HG02571 (cell line): ENCODE data around the gene CALML5.

Source experiments
- ATAC-seq: cut with Tn5 transposase; IDR thresholded peaks from one replicate; pipeline ENCODE4 v1.9.1; 2021; ENCODE audit warnings: mild to moderate bottlenecking, moderate library complexity; ENCODE audit not compliant: unreplicated experiment

The CALML5 gene

GRCh38 chr10:5534051-5534821 is 34.9 kb upstream of the CALML5 start:
- ATAC-seq: no peak

- no peak for ATAC-seq
Observed at GRCh38 chr10:5533098-5533731, 33.8 kb upstream of the CALML5 start.

DNA sequence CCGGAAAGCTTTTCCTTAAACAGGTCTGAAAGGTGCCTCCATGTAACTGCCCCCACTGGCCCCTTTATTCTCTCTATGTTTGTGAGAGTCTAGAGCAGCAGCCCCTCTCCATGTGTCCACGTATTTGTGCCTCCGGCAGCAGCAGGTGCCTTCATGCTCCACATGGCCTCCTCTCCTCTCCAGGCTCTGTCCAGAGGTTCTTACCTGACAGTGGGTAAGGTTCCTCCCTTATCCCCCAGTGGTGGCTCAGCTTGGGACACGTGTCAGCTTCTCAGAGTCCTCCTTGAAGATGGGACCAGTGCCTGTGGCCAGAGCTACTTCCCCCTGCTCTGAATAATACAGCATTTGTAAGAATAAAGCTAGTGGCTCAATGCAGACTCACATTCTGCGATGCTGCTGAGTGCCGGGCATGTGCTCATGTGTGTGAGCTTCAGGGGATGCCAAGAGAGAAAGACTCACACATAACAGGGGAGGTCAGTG is 33.3 kb upstream of the CALML5 start:
- ATAC-seq: no peak

- no peak for ATAC-seq
Observed at GRCh38 chr10:5532307-5532605, 32.9 kb upstream of the CALML5 start.

DNA sequence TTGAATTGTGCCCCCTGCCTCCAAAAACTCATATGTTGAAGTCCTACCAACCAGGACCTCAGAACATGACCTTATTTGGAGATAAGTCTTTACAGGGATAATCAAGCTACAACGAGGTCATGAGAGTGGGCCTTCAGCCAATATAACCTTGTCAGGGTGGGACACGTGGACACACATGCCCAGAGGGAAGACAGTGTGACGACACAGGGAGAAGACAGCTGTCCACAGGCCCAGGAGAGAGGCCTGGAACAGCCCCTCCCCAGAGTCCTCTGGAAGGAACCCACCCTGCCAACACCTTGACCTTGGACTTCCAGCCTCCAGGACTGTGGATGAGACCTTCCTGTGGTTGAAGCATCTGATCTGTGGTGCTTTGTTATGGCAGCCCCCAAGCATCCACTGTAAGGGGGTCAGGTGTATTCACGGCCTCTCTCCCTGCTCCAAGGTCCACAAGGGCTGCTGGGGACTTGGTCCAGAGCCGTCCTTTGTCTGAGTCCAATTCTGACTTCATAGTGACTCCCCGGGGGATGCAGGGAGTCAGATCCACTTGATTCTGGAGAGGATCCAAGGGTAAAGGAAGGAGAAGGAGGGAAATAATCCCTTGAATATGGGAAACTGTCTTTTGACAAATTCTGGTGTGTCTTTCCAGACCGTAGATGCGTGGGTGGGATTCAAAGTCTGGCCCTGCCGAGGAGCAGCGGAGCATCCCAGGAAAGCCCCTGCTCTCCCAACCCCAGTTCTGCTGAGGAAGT is 32.4 kb upstream of the CALML5 start:
- no peak for ATAC-seq

DNA sequence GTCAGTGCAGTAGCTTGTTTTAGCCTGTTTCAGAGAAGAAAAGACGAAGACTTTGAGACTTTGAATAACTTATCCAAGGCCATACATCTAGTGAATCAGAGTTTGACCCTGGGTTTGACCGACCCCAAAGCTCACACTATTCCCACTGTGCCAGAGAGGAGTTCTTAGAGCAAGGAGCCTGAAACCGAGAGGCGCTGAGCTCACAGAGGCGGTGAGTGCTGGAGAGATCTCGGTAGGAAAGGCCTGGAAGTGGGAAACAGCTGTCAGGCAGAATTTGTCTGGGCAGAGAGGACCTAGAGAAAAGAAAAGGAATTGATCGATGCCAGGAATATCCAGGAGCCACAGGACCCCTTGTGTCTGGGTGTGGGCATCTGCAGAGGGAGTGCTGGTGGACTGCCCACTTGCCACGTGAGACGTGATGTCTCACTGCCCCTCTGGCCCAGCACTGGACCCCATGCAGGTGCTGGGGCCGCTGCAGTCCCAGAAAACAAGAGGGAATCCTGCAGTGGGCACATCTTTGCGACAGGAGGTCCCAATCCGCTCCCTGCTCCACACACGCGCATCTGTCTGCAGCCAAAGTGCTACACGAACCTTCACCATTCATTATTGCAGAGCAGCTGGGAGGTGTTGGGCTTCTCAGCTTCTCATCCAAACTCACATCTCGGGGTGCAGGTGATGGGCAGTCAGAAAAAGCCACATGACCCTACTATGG is 31.6 kb upstream of the CALML5 start:
- ATAC-seq: no peak

GRCh38 chr10:5530412-5530806 is 31.0 kb upstream of the CALML5 start:
- ATAC-seq: no peak

GRCh38 chr10:5529702-5530411 is 30.5 kb upstream of the CALML5 start:
- ATAC-seq: no peak

- ATAC-seq: no peak
Observed at GRCh38 chr10:5528989-5529701, 29.8 kb upstream of the CALML5 start.

- ATAC-seq: no peak
Observed at GRCh38 chr10:5527332-5528200, 28.2 kb upstream of the CALML5 start.

GRCh38 chr10:5526691-5527331 is 27.4 kb upstream of the CALML5 start:
- ATAC-seq: no peak

DNA sequence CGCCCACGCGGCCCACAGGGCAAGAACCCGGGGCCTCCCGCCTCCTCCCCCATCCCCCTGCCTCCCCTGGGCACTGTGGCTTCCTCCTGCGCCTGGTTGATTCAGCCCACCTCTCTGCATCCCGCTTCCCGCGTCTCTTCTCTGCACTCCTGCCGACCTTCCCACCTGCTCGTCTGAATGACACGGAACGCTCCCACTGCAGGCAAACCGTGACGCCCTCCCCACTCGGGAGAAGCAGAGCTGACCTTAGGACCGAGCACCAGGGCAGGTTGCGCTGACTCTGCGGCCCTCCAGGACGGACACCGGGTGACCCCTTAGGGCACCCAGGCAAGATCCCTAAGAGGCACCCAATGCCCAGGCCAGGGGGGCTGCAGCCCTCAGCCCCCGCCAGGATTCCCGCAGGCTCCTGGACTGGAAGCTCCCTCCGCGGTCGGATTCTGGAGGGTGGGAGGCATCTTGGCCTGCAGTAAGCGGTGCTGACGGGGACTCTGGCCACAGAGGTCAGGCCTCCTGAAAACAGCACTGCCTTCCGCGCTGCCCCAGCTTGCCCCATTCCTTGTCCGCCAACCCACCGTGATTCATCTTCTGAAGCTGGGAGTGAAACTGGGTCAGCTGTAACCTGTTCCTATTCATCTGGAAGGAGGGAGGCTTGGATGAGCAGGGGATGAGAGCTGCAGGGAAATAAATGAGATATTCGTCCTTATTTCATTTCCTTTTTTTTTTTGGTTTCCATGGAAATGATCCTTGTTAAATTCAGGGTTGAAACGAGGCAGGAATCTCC is 26.4 kb upstream of the CALML5 start:
- ATAC-seq: no peak

GRCh38 chr10:5524641-5525560 is 25.5 kb upstream of the CALML5 start, which contains the start of gene CALML3:
TSS of gene CALML3 (plus strand) at chr10:5524961. CDS start at chr10:5525086, 125 bp downstream.
- no peak for ATAC-seq

- ATAC-seq: no peak
Observed at GRCh38 chr10:5523796-5524574, 24.6 kb upstream of the CALML5 start.

DNA sequence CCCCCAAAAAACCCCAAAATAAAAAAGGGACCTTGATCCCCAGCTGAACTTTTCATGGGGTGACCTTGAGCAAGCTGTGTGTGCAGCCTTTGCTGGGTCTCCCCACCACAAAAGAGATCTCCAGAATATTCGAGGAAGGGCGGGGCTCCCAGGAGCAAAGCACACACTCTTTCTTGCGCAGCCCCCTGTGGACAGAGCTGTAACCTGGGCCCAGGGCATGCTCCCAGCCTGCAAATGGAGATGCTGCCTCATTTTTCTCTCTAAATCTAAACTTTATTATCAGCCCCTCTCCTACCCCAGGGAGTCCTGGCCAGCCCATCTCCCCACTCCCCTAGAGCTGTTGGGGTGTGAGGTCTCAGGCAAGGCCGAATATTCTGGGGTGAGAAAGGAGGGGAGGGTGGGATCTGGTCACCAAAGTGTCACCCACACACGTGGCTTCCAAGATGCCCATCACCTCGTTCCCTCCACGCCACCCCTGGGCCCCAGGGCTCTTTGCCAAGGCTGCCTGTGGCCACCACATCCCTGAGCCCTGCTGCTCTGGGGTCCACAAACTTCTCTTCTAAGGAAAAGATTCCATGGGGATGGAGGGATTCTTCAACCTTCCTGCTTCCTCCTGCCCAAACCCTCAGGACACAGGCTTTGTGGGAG is 23.7 kb upstream of the CALML5 start:
- no peak for ATAC-seq
